Ovary (tissue), 3 donors: Measurements from ENCODE around the gene TMEM14C.
"Not testable (repeated sequence)": the region's sequence is repeated elsewhere in the genome, so short reads cannot be mapped to it uniquely, and the experiment has no call there.

ENCODE experiments used
- CTCF ChIP-seq, 3 donors: fragments of 450-650 bp in 2 of 3; fragments of 200-600 bp in 1 of 3; IDR thresholded peaks; one replicate each; pipeline versions ENCODE4 v1.5.1 to v1.8.0; 2016 to 2022; ENCODE audit warnings: antibody characterized with exemption in 3 of 3, mild to moderate bottlenecking in 1 of 3
- POLR2A ChIP-seq: fragments of 450-650 bp; IDR thresholded peaks from one replicate; pipeline ENCODE4 v1.6.1; 2017; ENCODE audit warnings: antibody characterized with exemption, mild to moderate bottlenecking, moderate library complexity
- donor health status: DM: no; HTN: no; CAD: no.

DNA sequence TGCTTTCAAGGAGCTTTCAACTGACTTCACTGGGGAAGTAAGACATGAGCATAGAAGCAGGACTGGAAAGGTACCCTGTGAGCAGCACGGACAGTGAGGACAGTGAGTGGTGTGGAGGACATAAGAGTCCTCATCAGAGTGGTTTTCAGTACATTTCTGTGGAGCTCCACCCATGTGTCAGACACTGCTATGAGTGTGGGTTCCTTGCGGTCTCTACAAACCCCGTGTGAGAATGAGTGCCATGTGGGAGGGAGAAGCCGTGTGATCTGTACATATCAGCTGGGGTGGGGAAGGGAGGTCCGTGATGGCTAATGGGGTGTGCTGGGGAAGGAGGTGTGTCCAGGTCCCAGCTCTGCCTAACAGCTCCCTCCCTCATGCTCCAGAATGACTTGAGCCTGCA lies 28.9 kb downstream of the TMEM14C start:
- TF ChIP-seq CTCF (IDR thresholded peaks at IDR 0.05); POLR2A: not testable (repeated sequence)
